ENCODE measurements around the gene TSPAN16.

DNA sequence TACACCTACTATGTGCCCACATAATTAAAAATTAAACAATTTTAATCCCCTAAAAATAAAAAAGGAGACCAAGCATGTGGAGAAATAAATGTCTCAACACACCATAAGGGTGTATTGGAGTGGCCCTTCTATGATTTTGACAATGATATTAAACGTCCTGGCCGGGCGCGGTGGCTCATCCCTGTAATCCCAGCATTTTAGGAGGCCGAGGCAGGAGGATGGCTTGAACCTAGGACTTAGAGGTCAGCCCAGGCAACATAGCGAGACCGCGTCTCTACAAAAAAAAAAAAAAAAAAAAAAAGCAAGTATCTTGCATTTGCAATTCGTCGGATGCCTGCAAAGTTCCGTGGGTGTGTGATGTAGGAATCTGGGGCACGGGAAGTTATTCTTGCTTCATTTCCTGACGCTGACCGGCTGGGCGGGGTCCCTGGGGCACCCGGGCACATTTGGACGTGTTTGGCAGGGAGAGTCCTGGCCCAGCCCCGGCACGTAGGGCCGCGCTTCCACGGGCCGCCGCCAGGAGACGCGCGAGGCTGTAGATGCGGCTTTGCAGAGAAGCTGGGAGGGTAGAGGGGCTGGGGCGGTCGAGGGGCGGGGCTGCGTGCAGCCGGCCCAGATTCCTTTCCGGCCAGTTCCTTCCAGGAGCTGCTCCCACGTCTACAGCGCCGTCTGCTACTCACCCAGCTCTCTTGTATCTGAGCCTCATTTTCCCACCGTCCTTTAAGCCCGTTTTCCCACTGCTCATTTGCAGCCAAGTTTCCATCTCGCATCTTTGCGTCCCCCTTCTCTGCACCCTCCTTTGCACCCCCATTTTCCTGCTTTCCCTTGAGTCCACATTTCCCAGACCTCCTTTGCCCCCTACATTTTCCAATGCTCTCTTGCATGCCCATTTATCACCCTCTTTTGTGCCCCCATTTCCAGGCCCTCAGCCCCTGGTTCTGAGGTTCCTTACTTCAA, 2.2 kb upstream of the TSPAN16 start:
- TF ChIP-seq, protein P1, sequence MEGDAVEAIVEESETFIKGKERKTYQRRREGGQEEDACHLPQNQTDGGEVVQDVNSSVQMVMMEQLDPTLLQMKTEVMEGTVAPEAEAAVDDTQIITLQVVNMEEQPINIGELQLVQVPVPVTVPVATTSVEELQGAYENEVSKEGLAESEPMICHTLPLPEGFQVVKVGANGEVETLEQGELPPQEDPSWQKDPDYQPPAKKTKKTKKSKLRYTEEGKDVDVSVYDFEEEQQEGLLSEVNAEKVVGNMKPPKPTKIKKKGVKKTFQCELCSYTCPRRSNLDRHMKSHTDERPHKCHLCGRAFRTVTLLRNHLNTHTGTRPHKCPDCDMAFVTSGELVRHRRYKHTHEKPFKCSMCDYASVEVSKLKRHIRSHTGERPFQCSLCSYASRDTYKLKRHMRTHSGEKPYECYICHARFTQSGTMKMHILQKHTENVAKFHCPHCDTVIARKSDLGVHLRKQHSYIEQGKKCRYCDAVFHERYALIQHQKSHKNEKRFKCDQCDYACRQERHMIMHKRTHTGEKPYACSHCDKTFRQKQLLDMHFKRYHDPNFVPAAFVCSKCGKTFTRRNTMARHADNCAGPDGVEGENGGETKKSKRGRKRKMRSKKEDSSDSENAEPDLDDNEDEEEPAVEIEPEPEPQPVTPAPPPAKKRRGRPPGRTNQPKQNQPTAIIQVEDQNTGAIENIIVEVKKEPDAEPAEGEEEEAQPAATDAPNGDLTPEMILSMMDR (IDR thresholded peaks at IDR 0.05): peak; percentile 98 to 99 (median 98)
- peak; percentile 73 to 87 (median 78) for TF ChIP-seq POLR2AphosphoS5 (IDR thresholded peaks at IDR 0.05)

All from breast epithelium (tissue), 3 donors.